NCI-H2081 (cell line): ENCODE data around the gene POU2F1.

Experiments used
- DNase-seq, 2 experiments: peaks; one replicate each; lab custom pipeline; 2025; lab: John Stamatoyannopoulos, UW

Gene POU2F1

GRCh38 chr1:167220537-167221125, at the start of gene POU2F1:
POU2F1 (plus strand) TSS chr1:167220886; CDS start chr1:167220898, 12 bp downstream.
- DNase-seq, result peak; percentile 98 to 99

DNA sequence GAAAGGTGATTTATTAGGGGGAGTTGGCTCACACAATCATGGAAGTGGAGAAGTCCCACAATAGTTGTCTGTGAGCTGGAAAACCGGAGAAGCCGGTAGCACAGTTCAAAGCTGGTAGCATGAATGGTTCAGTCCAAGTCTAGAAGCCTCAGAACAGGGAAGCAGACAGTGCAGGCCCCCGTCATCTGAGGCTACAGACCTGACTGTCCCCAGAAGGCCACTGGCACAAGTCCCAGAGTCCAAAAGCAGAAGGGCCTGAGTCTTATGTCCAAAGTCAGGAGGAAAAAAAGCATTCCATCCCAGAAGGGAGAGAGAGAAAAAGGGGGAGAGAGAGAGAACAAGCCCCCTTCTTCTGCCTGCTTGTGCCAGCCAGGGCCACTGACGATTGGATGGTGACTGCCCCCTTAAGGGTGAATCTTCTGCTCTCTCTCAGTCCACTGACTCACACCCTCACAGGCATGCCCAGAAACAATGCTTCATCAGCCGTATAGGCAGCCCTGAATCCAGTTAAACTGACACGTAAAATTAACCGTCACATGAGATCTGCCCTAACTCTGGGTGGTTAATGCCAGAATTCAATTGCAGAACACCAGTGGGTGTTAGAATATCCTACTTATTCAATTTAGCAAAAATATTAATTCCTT, 49.3 kb upstream of the POU2F1 start:
- no peak for DNase-seq

DNA sequence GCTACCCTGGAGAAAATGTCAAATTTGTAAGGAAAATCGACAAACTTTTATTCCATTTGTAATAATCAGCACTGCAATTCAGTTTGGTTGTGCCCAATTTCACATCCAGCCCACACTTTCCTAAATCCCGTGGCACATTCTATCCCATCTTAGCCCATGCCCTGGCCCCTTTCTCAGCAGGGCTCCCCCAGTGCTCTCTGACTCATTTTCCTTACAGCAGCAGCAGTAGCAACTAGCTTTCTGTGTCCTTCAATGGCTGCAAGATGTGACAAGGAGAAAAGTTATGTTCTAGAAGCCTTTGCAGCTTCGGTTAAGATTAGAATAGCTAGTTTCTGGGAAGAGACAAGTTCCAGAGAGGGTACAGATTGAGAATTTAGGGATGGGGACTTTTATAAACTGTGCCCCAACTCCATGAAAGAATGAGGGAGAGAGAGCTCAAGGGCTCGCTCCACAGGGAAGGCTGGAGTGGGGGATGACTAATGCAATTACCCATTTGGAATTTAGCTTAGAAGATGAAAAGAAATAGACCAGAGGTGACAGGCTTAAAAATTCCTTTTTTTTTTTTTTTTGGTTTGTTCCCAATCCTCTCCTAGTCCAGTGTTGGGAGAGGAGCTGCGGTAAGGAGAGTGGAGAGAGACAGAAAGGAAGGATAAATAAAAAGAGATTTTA, 47.0 kb upstream of the POU2F1 start:
- no peak for DNase-seq

DNA sequence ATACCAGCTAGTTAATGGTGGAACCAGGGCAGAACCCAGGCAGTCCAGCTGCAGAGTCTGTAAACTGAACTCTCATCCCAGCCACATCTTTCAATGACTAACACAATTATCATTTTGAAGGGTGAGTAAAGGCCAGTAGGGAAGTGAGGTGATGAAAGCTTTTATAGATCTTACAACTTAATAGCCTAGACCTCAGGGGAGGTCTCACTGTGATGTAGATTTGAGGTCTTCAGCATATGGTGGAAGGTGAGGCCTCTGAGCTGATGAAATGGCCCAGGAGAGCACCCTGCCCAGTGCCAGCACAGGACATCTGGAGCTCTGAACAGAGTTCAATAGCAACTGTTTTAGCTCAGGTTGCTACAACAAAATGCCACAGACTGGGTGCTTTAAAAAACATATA, 44.8 kb upstream of the POU2F1 start:
- DNase-seq, result no peak

GRCh38 chr1:167178831-167179230, 41.9 kb upstream of the POU2F1 start:
- no peak for DNase-seq

- DNase-seq, result no peak
Measured at GRCh38 chr1:167182571-167183320, 37.9 kb upstream of the POU2F1 start.

DNA sequence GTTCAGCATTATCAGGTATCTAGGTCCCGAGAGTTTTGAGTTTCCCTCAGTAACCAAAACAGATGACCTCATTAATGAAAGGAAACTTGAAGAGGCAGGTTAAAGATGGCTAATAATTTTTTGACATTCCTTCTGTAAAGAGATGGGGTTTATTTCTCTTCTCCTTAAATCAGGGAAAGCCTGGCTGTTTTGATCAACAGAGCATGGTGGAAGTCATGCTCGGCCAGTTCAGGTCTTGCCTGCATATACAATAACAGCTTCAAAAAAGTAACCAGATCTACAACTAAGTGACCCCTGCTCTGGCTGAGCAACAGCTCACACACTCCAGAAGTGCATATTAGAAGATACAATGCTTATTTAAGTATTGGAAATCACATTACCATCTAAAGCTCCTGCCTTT, 36.6 kb upstream of the POU2F1 start:
- DNase-seq, result no peak

DNA sequence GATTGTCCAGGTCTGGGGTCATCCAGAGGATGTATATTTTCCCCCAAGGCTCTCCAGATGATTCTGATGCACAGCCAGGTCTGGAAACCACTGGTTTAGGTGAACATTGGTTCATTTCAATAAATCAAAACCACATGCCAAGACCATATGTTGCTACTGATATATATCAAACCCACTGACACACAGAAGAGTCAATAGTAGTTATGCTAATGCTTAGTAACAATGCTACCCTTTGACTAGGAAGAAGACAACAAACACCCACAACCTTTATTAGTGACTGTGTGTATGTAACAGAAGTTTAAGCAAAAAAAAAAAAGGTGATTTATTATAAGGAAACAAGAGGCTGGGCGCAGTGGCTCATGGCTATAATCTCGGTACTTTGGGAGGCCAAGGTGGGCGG, 35.6 kb upstream of the POU2F1 start:
- no peak for DNase-seq

- DNase-seq, result peak in 1 of 2 experiments; percentile 51
Measured at GRCh38 chr1:167185974-167186657, 34.6 kb upstream of the POU2F1 start.

- DNase-seq, result no peak
Measured at GRCh38 chr1:167186771-167187170, 33.9 kb upstream of the POU2F1 start.

DNA sequence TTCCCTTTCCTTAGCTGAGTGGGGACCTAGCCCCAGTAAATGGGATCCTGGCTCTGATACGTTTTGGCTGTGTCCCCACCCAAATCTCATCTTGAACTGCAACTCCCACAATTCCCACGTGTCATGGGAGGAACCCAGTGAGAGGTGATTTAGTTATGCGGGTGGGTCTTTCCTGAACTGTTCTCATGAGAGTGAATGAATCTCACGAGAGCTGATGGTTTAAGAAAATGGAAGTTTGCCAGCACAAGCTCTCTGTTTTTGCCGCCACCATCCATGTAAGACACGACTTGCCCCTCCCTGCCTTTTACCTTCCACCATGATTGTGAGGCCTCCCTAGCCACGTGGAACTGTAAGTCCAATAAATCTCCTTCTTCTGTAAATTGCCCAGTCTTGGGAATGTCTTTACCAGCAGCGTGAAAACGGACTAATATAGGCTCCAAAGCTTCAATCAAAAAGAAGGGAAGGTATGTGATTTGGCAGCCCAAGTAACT, 29.9 kb upstream of the POU2F1 start:
- DNase-seq, result no peak

DNA sequence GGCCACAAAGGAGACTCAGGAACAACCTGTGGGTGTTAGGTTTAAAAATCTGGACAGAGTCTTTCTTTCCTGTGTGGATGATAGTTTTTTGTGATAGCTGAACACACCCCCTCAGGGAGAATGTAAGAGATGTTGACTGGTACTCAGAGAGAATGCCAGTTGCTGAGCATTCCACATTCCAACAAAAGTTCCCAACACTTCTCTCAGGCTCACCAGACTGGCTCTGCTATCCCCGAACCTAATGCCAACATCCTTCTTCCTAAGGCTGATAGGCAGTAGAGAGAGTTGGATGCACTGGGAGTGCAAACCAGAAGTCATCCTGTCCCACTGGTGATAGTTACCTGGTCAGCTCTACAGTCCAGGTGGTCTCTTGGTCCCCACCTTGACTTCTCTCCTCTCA, 28.7 kb upstream of the POU2F1 start:
- DNase-seq, result no peak

DNA sequence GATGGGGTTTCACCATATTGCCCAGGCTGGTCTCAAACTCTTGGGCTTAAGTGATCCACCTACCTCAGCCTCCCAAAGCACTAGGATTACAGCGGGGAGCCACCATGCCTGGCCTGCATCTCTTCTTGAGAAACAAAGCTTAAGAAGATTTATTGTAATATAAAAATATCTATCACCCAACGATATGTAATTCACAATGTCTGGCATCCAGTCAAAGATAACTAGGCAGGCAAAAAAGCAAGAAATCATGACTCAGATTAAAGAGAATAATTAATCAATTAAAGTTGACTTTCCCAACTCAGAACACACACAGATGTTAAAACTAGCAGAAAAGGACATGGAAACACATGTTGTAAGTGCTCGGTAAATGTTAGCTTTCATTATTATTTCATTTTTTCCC, 26.5 kb upstream of the POU2F1 start:
- DNase-seq, result no peak

GRCh38 chr1:167196166-167196565, 24.5 kb upstream of the POU2F1 start:
- DNase-seq, result peak in 1 of 2 experiments; percentile 56

DNA sequence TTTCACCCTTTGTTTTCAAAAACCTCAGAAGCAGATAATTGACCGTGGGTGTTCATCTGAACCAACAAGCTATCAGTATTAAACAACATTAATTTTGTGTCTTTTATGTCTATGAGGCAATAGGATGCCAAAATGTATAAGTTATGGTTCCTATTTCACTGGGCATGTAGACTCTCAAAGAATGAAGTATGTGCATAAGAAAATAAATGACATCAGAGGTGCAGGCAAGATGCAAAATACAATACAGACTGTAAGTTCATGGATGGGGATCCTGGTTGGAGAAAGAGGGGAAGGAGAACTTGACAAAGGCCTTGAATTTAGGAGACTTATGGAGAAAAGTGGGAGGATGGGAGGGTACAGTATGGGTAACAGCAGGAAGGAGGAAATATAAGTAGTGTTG, 23.4 kb upstream of the POU2F1 start:
- DNase-seq, result no peak

GRCh38 chr1:167197692-167198091, 23.0 kb upstream of the POU2F1 start:
- no peak for DNase-seq

- DNase-seq, result peak in 1 of 2 experiments; percentile 52
Measured at GRCh38 chr1:167198518-167199133, 22.1 kb upstream of the POU2F1 start.

DNA sequence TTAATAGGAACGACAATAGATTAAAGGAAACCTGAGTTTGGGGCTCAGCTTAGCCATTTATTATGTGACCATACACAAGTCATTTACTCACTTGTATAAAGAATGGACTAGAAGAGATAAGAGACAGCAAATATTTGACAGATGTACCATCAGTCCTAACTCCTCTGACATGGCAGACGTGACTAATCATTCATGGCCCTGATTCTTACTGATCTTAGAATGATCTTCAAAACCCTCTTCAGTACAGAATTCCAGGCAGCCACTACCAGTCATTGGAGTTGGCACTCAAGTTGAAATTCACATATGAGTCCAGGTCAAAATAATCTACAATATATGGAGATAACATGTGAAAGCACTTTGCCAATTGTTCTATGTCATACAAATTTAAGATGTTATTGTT, 21.0 kb upstream of the POU2F1 start:
- DNase-seq, result no peak

DNA sequence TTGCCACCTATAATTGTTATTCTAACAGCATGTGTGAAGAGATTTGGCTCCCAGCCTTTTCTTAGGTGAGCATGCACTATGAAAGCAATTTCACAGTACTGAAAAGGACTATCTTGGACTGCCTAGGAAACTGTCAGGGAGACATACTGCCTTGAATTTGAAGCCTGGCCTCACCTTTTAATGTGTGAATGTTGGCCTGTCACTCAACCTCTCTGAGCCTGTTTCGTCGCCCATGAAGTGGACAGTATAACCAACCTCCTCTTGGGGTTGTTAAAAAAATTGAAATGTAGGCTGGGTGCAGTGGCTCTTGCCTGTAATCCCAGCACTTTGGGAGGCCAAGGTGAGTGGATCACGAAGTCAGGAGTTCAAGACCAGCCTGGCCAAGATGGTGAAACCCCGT, 20.4 kb upstream of the POU2F1 start:
- no peak for DNase-seq

DNA sequence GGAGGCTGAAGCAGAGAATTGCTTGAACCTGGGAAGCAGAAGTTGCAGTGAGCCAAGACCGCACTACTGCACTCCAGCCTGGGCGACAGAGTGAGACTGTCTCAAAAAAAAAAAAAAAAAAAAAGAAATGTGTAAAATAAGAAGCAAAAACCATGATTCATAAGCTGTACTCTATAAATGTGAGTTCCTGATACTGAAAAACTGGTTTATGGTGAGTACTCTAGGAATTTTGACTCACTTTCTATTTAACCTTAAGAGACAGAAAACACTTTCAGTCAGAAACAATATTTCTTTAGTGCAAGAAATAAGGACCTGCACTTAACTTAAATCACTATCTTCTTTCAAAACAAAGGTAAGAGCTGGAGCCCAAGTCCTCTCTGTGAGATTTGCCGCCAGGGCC, 19.9 kb upstream of the POU2F1 start:
- no peak for DNase-seq

GRCh38 chr1:167202049-167202448, 18.6 kb upstream of the POU2F1 start:
- DNase-seq, result no peak
